Measurements from ENCODE around the gene OR56A1. TPM values are rescaled to one million over a fixed set of nuclear protein-coding genes. Genes with fewer than 3 reads are reported as not detected.

The OR56A1 gene
- total RNA-seq, 2 donors from 2014 or later: not detected

Other genes with a start within 250 kb of the OR56A1 start
- gene OR52N5, start 247.4 kb downstream of the OR56A1 start, total RNA-seq: not detected
- under 1 TPM in 1 of 2 donors, not detected in 1; 0.23 TPM for gene OR52N1, start 239.5 kb downstream of the OR56A1 start, total RNA-seq
- gene OR52N2, start 221.8 kb downstream of the OR56A1 start, total RNA-seq: not detected
- not detected for gene OR52E6, start 188.9 kb downstream of the OR56A1 start, total RNA-seq
- not detected for gene OR52E8, start 173.1 kb downstream of the OR56A1 start, total RNA-seq
- gene OR52E4, start 150.1 kb downstream of the OR56A1 start, total RNA-seq: not detected
- gene OR52E5, start 137.6 kb downstream of the OR56A1 start, total RNA-seq: not detected
- not detected for gene OR56A3, start 88.5 kb downstream of the OR56A1 start, total RNA-seq
- gene OR56A5, start 62.3 kb downstream of the OR56A1 start, total RNA-seq: not detected
- gene OR52L1, start 43.8 kb downstream of the OR56A1 start, total RNA-seq: not detected
- not detected for gene OR56A4, start 23.8 kb downstream of the OR56A1 start, total RNA-seq
- not detected for gene OR56B4, start 76.9 kb upstream of the OR56A1 start, total RNA-seq
- gene OR52B2, start 139.6 kb upstream of the OR56A1 start, total RNA-seq: not detected
- not detected for gene OR52W1, start 168.5 kb upstream of the OR56A1 start, total RNA-seq
- not detected for gene C11orf42, start 174.8 kb upstream of the OR56A1 start, total RNA-seq
- gene FHIP1B, start 203.9 kb upstream of the OR56A1 start, total RNA-seq: 10 to 100 TPM; 22.8 to 26.8 TPM
- under 1 TPM; 0.29 to 0.46 TPM for gene CNGA4, start 208.3 kb upstream of the OR56A1 start, total RNA-seq
- gene CCKBR, start 229.1 kb upstream of the OR56A1 start, total RNA-seq: not detected

Measured in activated T-cell treated with anti-CD3 and anti-CD28 coated beads, Interleukin-2, amount 50 U/mL, for 72 hours (primary cell).